CD14-positive monocyte (primary cell): Measurements from ENCODE around the gene GRAP. TPM values are rescaled to one million over a fixed set of nuclear protein-coding genes. Genes with fewer than 3 reads are reported as not detected.

Experiments used
- DNase-seq, 3 donors: peaks; one replicate each; pipeline ENCODE4 v3.0.0-alpha.2; 2011 to 2022
- H2AFZ ChIP-seq: 2 replicates; pipeline ENCODE4 v1.6.0; 2012; ENCODE audit warnings: mild to moderate bottlenecking, low read depth, low read length, inconsistent platforms; ENCODE audit not compliant: insufficient read depth, poor library complexity, severe bottlenecking
- H3K27ac ChIP-seq, 2 donors: 1 replicate in 1 of 2; 2 replicates in 1 of 2; pipeline ENCODE4 v1.5.1; 2012 to 2013; ENCODE audit warnings: low read length in 2 of 2, control low read depth in 1 of 2, inconsistent platforms in 1 of 2, low read depth in 1 of 2, mild to moderate bottlenecking in 1 of 2
- H3K27me3 ChIP-seq, 2 donors: one replicate each; pipeline versions ENCODE4 v1.6.0 to v1.6.1; 2011 to 2013; ENCODE audit warnings: low read length in 2 of 2; ENCODE audit not compliant: control insufficient read depth in 2 of 2, insufficient read depth in 2 of 2
- H3K36me3 ChIP-seq, 2 donors: replicated peaks in 1 of 2; 1 replicate in 1 of 2; 2 replicates in 1 of 2; pipeline versions ENCODE4 v1.5.1 to v1.6.1; 2012 to 2013; ENCODE audit warnings: low read length in 2 of 2, control low read depth in 1 of 2, inconsistent platforms in 1 of 2, mild to moderate bottlenecking in 1 of 2; ENCODE audit not compliant: insufficient read depth in 2 of 2, control insufficient read depth in 1 of 2
- H3K4me1 ChIP-seq, 2 donors: 1 replicate in 1 of 2; 2 replicates in 1 of 2; pipeline versions ENCODE4 v1.5.1 to v1.6.1; 2012 to 2013; ENCODE audit warnings: low read length in 2 of 2, control low read depth in 1 of 2, inconsistent platforms in 1 of 2, mild to moderate bottlenecking in 1 of 2, moderate library complexity in 1 of 2; ENCODE audit not compliant: insufficient read depth in 2 of 2, control insufficient read depth in 1 of 2
- H3K4me2 ChIP-seq: replicated peaks from 2 replicates; pipeline ENCODE3; 2012; ENCODE audit warnings: low read length, moderate library complexity, mild to moderate bottlenecking; ENCODE audit not compliant: poor library complexity, severe bottlenecking; ENCODE audit errors: extremely low read depth
- H3K4me3 ChIP-seq, 3 experiments: fragments of 200-600 bp in 1 of 3; sonication (generic) in 1 of 3; replicated peaks in 1 of 3; 1 replicate in 2 of 3; 2 replicates in 1 of 3; pipeline ENCODE4 v1.5.1; 2011 to 2013; ENCODE audit warnings: low read length in 3 of 3, mild to moderate bottlenecking in 3 of 3, control low read depth in 2 of 3, low read depth in 2 of 3, inconsistent platforms in 1 of 3, moderate library complexity in 1 of 3
- H3K79me2 ChIP-seq: 2 replicates; pipeline ENCODE4 v1.6.0; 2012; ENCODE audit warnings: mild to moderate bottlenecking, control low read depth, inconsistent platforms, low read length, moderate library complexity; ENCODE audit not compliant: insufficient read depth
- H3K9ac ChIP-seq: 2 replicates; pipeline ENCODE4 v1.6.0; 2017; ENCODE audit warnings: low read length, mild to moderate bottlenecking; ENCODE audit not compliant: insufficient read depth, poor library complexity, severe bottlenecking
- H3K9me3 ChIP-seq, 2 donors: replicated peaks in 1 of 2; 1 replicate in 1 of 2; 2 replicates in 1 of 2; pipeline versions ENCODE4 v1.5.1 to v1.6.1; 2012 to 2013; ENCODE audit warnings: low read length in 2 of 2, control low read depth in 1 of 2; ENCODE audit not compliant: control insufficient read depth in 1 of 2, insufficient read depth in 1 of 2
- H4K20me1 ChIP-seq: 2 replicates; pipeline ENCODE4 v1.6.0; 2012; ENCODE audit warnings: mild to moderate bottlenecking, low read length, control low read depth, moderate library complexity; ENCODE audit not compliant: insufficient read depth
- H3K27ac Mint-ChIP-seq, 7 donors: one replicate each; pipeline ENCODE4 v1.8.0; 2020; ENCODE audit warnings: mild to moderate bottlenecking in 7 of 7, mixed read lengths in 7 of 7, moderate library complexity in 6 of 7, inconsistent platforms in 2 of 7
- H3K27me3 Mint-ChIP-seq, 3 donors: one replicate each; pipeline ENCODE4 v1.8.0; 2021 to 2022; ENCODE audit warnings: low read depth in 3 of 3, mild to moderate bottlenecking in 3 of 3, mixed read lengths in 3 of 3, moderate library complexity in 3 of 3, inconsistent platforms in 1 of 3
- H3K36me3 Mint-ChIP-seq, 2 donors: one replicate each; pipeline ENCODE4 v1.8.0; 2020; ENCODE audit warnings: mixed read lengths in 2 of 2, inconsistent platforms in 1 of 2, mild to moderate bottlenecking in 1 of 2
- H3K4me1 Mint-ChIP-seq: one replicate; pipeline ENCODE4 v1.8.0; 2020; ENCODE audit warnings: mild to moderate bottlenecking, mixed read lengths
- H3K4me3 Mint-ChIP-seq, 2 donors: one replicate each; pipeline ENCODE4 v1.8.0; 2020; ENCODE audit warnings: mild to moderate bottlenecking in 2 of 2, mixed read lengths in 2 of 2, moderate library complexity in 1 of 2
- H3K9me3 Mint-ChIP-seq, 7 donors: one replicate each; pipeline ENCODE4 v1.8.0; 2020 to 2022; ENCODE audit warnings: mixed read lengths in 7 of 7, mild to moderate bottlenecking in 6 of 7, moderate library complexity in 6 of 7, inconsistent platforms in 2 of 7
- CTCF ChIP-seq: fragments of 200-600 bp; IDR thresholded peaks from one replicate; pipeline ENCODE4 v1.8.0; 2022; ENCODE audit warnings: antibody characterized with exemption, mild to moderate bottlenecking
- WGBS: methylation state at CpG from one replicate; pipeline ENCODE4 v1.1.5; 2013; ENCODE audit warnings: missing lambda C conversion rate; ENCODE audit not compliant: insufficient coverage; 5-methylcytosine and 5-hydroxymethylcytosine counted together
- intact Hi-C, 2 donors: fragments of 100-400 bp; cut with micrococcal nuclease; formaldehyde crosslinking; loops; one replicate each; pipeline versions ENCODE4 v1.15.0 to v1.15.1; 2023
- polyA plus RNA-seq, 3 donors: library from polyadenylated mRNA; depleted of rRNA in 1 of 3; unstranded in 2 of 3; stranded (reverse) in 1 of 3; fragments of 300-500 nt in 2 of 3; fragments of >200 nt in 1 of 3; fragmentation: Illumina TruSeq in 2 of 3; gene quantifications; 1 replicate in 2 of 3; 2 replicates in 1 of 3; pipeline ENCODE4 v1.2.3, GENCODE V29; 2012 to 2021

GRAP gene
- polyA plus RNA-seq, 3 donors: 3.9 to 5.9 (median 4.5) TPM

DNA sequence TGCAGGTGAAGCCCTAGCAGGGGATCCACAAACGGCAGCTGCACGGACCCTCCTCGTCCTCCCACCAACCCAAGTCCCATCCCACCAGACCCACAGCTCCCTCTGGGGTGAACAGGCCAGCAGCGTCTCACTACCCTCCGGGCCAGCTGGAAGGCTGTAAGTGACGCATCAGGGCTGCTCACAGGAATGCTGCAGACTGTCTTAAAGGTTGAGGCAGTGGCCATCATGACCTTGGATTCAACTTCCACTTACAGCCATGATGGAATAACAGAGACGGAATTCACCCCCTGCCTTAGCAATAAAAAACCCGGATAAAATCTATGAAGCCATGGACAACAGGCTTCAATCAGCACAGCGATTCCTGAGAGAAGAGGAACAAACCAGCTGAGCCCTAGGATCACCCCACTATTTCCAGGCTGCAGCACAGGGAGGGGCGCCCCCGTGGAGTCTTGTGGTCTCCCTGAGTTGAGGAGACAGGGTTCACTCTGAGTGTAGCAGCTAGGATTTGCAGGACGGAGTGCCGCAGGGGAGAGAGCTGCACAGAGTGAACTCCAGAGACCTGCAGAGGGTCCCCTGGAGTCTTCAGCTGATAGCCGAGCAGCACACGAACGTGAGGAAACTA, 52.7 kb downstream of the GRAP start:
- Mint-ChIP-seq H3K4me1 (peaks cover 7% of the 10 kb centered on the region), H3K27ac (no peak overlapping the region), H3K27me3 (peaks cover 15 to 35% (median 16%) of the 10 kb centered on the region in 3 donors), H3K9me3 (peaks cover 4 to 18% (median 11%) of the 10 kb centered on the region in 7 donors), H3K36me3 (peaks cover 0 to 6% of the 10 kb centered on the region in 2 donors), H3K4me3 (peak overlapping the region in 1 of 2 donors; percentile 47)
- H3K36me3 ChIP-seq: no peaks in the 10 kb centered on the region
- 85% methylated on average over 12 of the region's 16 CpGs for WGBS
- H3K27me3 ChIP-seq: peaks cover 0 to 11% of the 10 kb centered on the region in 2 donors
- no peak overlapping the region for H2AFZ ChIP-seq
- H3K4me3 ChIP-seq: no peak overlapping the region
- no peaks in the 10 kb centered on the region for H3K79me2 ChIP-seq
- no peaks in the 10 kb centered on the region for H3K4me1 ChIP-seq
- no peaks in the 10 kb centered on the region for H4K20me1 ChIP-seq
- intact Hi-C loops: no loop called here
- no peaks in the 10 kb centered on the region for H3K9me3 ChIP-seq
- H3K27ac ChIP-seq: no peak overlapping the region
- no peak overlapping the region for H3K9ac ChIP-seq
- no peak for DNase-seq
- no peak for TF ChIP-seq CTCF
- no peak overlapping the region for H3K4me2 ChIP-seq

GRCh38 chr17:18992454-18993130, 54.2 kb downstream of the GRAP start:
- peak overlapping the region in 1 of 2 donors; percentile 62 for H3K4me3 Mint-ChIP-seq
- Histone ChIP-seq H3K9ac (no peak overlapping the region), H3K4me3 (no peak overlapping the region), H3K79me2 (no peaks in the 10 kb centered on the region), H3K27me3 (peaks cover 0 to 11% of the 10 kb centered on the region in 2 donors), H2AFZ (no peak overlapping the region), H3K4me2 (no peak overlapping the region), H3K4me1 (no peaks in the 10 kb centered on the region), H4K20me1 (no peaks in the 10 kb centered on the region), H3K9me3 (no peaks in the 10 kb centered on the region), H3K27ac (no peak overlapping the region), H3K36me3 (no peaks in the 10 kb centered on the region)
- peaks cover 0 to 6% of the 10 kb centered on the region in 2 donors for H3K36me3 Mint-ChIP-seq
- no peak for TF ChIP-seq CTCF
- H3K27me3 Mint-ChIP-seq: peaks cover 15 to 35% (median 16%) of the 10 kb centered on the region in 3 donors
- peaks cover 7% of the 10 kb centered on the region for H3K4me1 Mint-ChIP-seq
- no peak for DNase-seq
- peak overlapping the region in 1 of 7 donors; percentile 50 for H3K27ac Mint-ChIP-seq
- intact Hi-C loops: no loop called here
- 34% methylated on average over 16 of the region's 22 CpGs for WGBS
- H3K9me3 Mint-ChIP-seq: peaks cover 4 to 18% (median 11%) of the 10 kb centered on the region in 7 donors
